Mesendoderm (in vitro differentiated cells): ENCODE results near the gene LIN54. TPM values are rescaled to one million over a fixed set of nuclear protein-coding genes. Genes with fewer than 3 reads are reported as not detected.

Experiments used
- DNase-seq: peaks from one replicate; pipeline ENCODE4 v3.0.0; 2013
- H2AK5ac ChIP-seq: 2 replicates; pipeline ENCODE4 v1.6.1; 2013; ENCODE audit warnings: low read length, inconsistent platforms
- H2BK120ac ChIP-seq: 2 replicates; pipeline ENCODE4 v1.6.1; 2013; ENCODE audit warnings: low read depth, mild to moderate bottlenecking, low read length, moderate library complexity, mixed read lengths
- H2BK15ac ChIP-seq: replicated peaks from 2 replicates; pipeline ENCODE4 v1.6.1; 2013; ENCODE audit warnings: low read depth, mild to moderate bottlenecking, moderate library complexity
- H2BK5ac ChIP-seq: 2 replicates; pipeline ENCODE4 v1.6.1; 2013; ENCODE audit warnings: low read length, inconsistent platforms
- H3K18ac ChIP-seq: 2 replicates; pipeline ENCODE4 v1.6.1; 2013; ENCODE audit warnings: mild to moderate bottlenecking, low read length, mixed read lengths
- H3K23ac ChIP-seq: one replicate; pipeline ENCODE4 v1.6.1; 2013; ENCODE audit warnings: low read length
- H3K27ac ChIP-seq: 2 replicates; pipeline ENCODE4 v1.5.1; 2013; ENCODE audit warnings: low read depth, mild to moderate bottlenecking, inconsistent platforms, low read length, moderate library complexity
- H3K27me3 ChIP-seq: 2 replicates; pipeline ENCODE4 v1.6.1; 2013; ENCODE audit warnings: low read length, control low read depth, mild to moderate bottlenecking, inconsistent platforms; ENCODE audit not compliant: insufficient read depth, poor library complexity
- H3K36me3 ChIP-seq: 2 replicates; pipeline ENCODE4 v1.6.1; 2013; ENCODE audit warnings: low read length, inconsistent platforms; ENCODE audit not compliant: control insufficient read depth, insufficient read depth
- H3K4ac ChIP-seq: one replicate; pipeline ENCODE4 v1.6.1; 2013; ENCODE audit warnings: low read depth, mild to moderate bottlenecking, low read length, moderate library complexity
- H3K4me1 ChIP-seq: 2 replicates; pipeline ENCODE4 v1.6.1; 2013; ENCODE audit warnings: low read depth, low read length, inconsistent platforms; ENCODE audit not compliant: control insufficient read depth
- H3K4me2 ChIP-seq: 2 replicates; pipeline ENCODE4 v1.6.1; 2013; ENCODE audit warnings: low read length
- H3K4me3 ChIP-seq: 2 replicates; pipeline ENCODE4 v1.5.1; 2013; ENCODE audit warnings: mild to moderate bottlenecking, low read length
- H3K56ac ChIP-seq: one replicate; pipeline ENCODE4 v1.6.1; 2013; ENCODE audit warnings: low read length
- H3K79me1 ChIP-seq: 2 replicates; pipeline ENCODE4 v1.6.1; 2013; ENCODE audit warnings: low read length, inconsistent platforms
- H3K79me2 ChIP-seq: 2 replicates; pipeline ENCODE4 v1.6.1; 2013; ENCODE audit warnings: mild to moderate bottlenecking, low read length; ENCODE audit not compliant: control insufficient read depth, insufficient read depth
- H3K9ac ChIP-seq: 2 replicates; pipeline ENCODE4 v1.6.1; 2013; ENCODE audit warnings: low read length, inconsistent platforms
- H4K5ac ChIP-seq: one replicate; pipeline ENCODE4 v1.6.1; 2013; ENCODE audit warnings: low read length
- H4K8ac ChIP-seq: one replicate; pipeline ENCODE4 v1.6.1; 2013; ENCODE audit warnings: low read depth, mild to moderate bottlenecking, control low read depth, low read length, moderate library complexity
- WGBS: extraction: QIAGEN DNeasy Blood & Tissue Kit; methylation state at CpG from one replicate; pipeline ENCODE4 v1.1.7; 2013; ENCODE audit warnings: low lambda C conversion rate, missing lambda C conversion rate; ENCODE audit not compliant: insufficient coverage; ENCODE audit errors: extremely low coverage; 5-methylcytosine and 5-hydroxymethylcytosine counted together
- small RNA-seq: library from polyadenylated mRNA; stranded (forward); fragments of <200 nt; extraction: miRNeasy Mini kit (QIAGEN cat#:217004); gene quantifications from one replicate; pipeline ENCODE3, GENCODE V24; 2013; ENCODE audit not compliant: insufficient read depth

LIN54 gene

GRCh38 chr4:82889287-82889686 lies 121.3 kb downstream of the LIN54 start:
- no CpG with 5 or more reads among the region's 6 CpGs for WGBS
- Histone ChIP-seq H3K18ac (no peak overlapping the region), H3K27me3 (no peaks in the 10 kb centered on the region), H3K56ac (peak overlapping the region; percentile 59), H3K4me1 (no peaks in the 10 kb centered on the region), H2BK120ac (no peak overlapping the region), H3K36me3 (peaks cover 6% of the 10 kb centered on the region), H3K4me2 (peak overlapping the region; percentile 14), H2BK5ac (no peak overlapping the region), H3K79me1 (peaks cover 3% of the 10 kb centered on the region), H3K4me3 (no peak overlapping the region), H3K9ac (peak overlapping the region; percentile 50), H2BK15ac (no peak overlapping the region), H3K4ac (peak overlapping the region; percentile 16), H3K23ac (no peak overlapping the region), H2AK5ac (no peak overlapping the region), H3K27ac (no peak overlapping the region), H3K79me2 (peaks cover 51% of the 10 kb centered on the region), H4K5ac (no peak overlapping the region), H4K8ac (no peak overlapping the region)
- DNase-seq = no peak

GRCh38 chr4:82886147-82886942 lies 124.3 kb downstream of the LIN54 start:
- Histone ChIP-seq H3K27me3 (no peaks in the 10 kb centered on the region), H3K9ac (no peak overlapping the region), H4K8ac (no peak overlapping the region), H3K79me2 (peaks cover 62% of the 10 kb centered on the region), H2AK5ac (no peak overlapping the region), H3K4me2 (no peak overlapping the region), H3K79me1 (peaks cover 3% of the 10 kb centered on the region), H3K4me1 (no peaks in the 10 kb centered on the region), H3K23ac (no peak overlapping the region), H3K36me3 (no peaks in the 10 kb centered on the region), H3K4me3 (no peak overlapping the region), H3K4ac (no peak overlapping the region), H2BK120ac (no peak overlapping the region), H4K5ac (no peak overlapping the region), H3K56ac (no peak overlapping the region), H3K27ac (no peak overlapping the region), H3K18ac (no peak overlapping the region), H2BK5ac (no peak overlapping the region), H2BK15ac (no peak overlapping the region)
- 100% methylated on average over 3 of the region's 5 CpGs for WGBS
- no peak for DNase-seq

DNA sequence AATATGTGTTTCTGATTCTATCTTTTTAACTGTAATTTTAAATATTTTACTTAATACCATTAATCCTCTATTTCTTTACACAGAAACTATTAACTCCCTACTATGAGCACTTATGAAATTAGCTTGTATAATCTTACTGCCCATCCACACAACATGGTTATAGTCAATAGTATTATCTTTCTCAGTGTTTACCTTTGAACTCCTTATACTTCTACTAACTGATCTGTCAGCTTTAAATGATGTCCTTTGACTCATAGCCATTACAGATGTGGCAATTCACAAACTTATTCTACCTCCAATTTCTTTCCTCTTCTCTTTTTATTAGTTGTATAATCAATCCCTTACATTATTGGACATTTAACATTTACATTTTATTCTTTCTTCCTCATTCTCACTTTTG lies 125.2 kb downstream of the LIN54 start:
- no peak overlapping the region for H2BK120ac ChIP-seq
- H3K79me2 ChIP-seq = peaks cover 57% of the 10 kb centered on the region
- no peak overlapping the region for H2BK5ac ChIP-seq
- no peak overlapping the region for H3K9ac ChIP-seq
- no peak overlapping the region for H3K18ac ChIP-seq
- no peak overlapping the region for H2BK15ac ChIP-seq
- no peak overlapping the region for H4K8ac ChIP-seq
- peaks cover 3% of the 10 kb centered on the region for H3K79me1 ChIP-seq
- no peak overlapping the region for H3K56ac ChIP-seq
- H3K4me2 ChIP-seq = no peak overlapping the region
- H3K23ac ChIP-seq = no peak overlapping the region
- DNase-seq = no peak
- no peaks in the 10 kb centered on the region for H3K4me1 ChIP-seq
- H3K27ac ChIP-seq = no peak overlapping the region
- H3K4me3 ChIP-seq = no peak overlapping the region
- no peak overlapping the region for H4K5ac ChIP-seq
- no peaks in the 10 kb centered on the region for H3K36me3 ChIP-seq
- no peaks in the 10 kb centered on the region for H3K27me3 ChIP-seq
- H3K4ac ChIP-seq = no peak overlapping the region
- H2AK5ac ChIP-seq = no peak overlapping the region

Small RNAs within 50 kb of the gene (small RNA-seq; reads per million reads assigned to genes)
- gene RF00019 (not detected), gene RNU6-615P (not detected)
